Activated CD4-positive, alpha-beta T cell treated with anti-CD3 and anti-CD28 coated beads for 36 hours (primary cell): Measurements from ENCODE around the gene ARHGAP33. TPM values are rescaled to one million over a fixed set of nuclear protein-coding genes. Genes with fewer than 3 reads are reported as not detected.

ENCODE experiments used
- ATAC-seq: fragments of 200-7000 bp; cut with Tn5 transposase; one replicate; pipeline ENCODE4 v1.10.0; 2021; ENCODE audit warnings: mild to moderate bottlenecking, moderate library complexity
- CTCF ChIA-PET: fragments of 350-600 bp; sonication (Branson Sonifier 250); formaldehyde crosslinking; loops from one replicate; lab custom pipeline; 2021; ENCODE audit warnings: antibody characterized with exemption; lab: Charles Lee
- POLR2A ChIA-PET: fragments of 350-600 bp; sonication (Branson Sonifier 250); formaldehyde crosslinking; loops from one replicate; lab custom pipeline; 2021; ENCODE audit warnings: antibody characterized with exemption, inconsistent platforms; lab: Charles Lee
- DNase-seq: peaks from one replicate; pipeline ENCODE4 v3.0.0-alpha.2; 2020
- H3K27ac Mint-ChIP-seq: one replicate; pipeline ENCODE4 v1.8.0; 2021; ENCODE audit warnings: mixed read lengths
- H3K27me3 Mint-ChIP-seq: one replicate; pipeline ENCODE4 v1.8.0; 2021; ENCODE audit warnings: mixed read lengths
- H3K36me3 Mint-ChIP-seq: one replicate; pipeline ENCODE4 v1.8.0; 2021; ENCODE audit warnings: low read depth, mixed read lengths
- H3K4me1 Mint-ChIP-seq: one replicate; pipeline ENCODE4 v1.8.0; 2021; ENCODE audit warnings: mixed read lengths
- H3K4me3 Mint-ChIP-seq: one replicate; pipeline ENCODE4 v1.8.0; 2021; ENCODE audit warnings: mild to moderate bottlenecking, moderate library complexity, mixed read lengths
- H3K9me3 Mint-ChIP-seq: one replicate; pipeline ENCODE4 v1.8.0; 2021; ENCODE audit warnings: low read depth, mixed read lengths
- intact Hi-C, 2 experiments: fragments of 100-400 bp; cut with DNase I in 1 of 2; cut with micrococcal nuclease in 1 of 2; formaldehyde crosslinking; loops; one replicate each; pipeline versions ENCODE4 v1.14.2 to v1.15.1; 2022 to 2024; cut with DNase I, micrococcal nuclease
- total RNA-seq, 2 experiments: library from RNA; stranded (reverse); gene quantifications; one replicate each; pipeline ENCODE4 v1.2.3, GENCODE V29; 2021

ARHGAP33 gene
- total RNA-seq, 2 experiments from 2014 or later, result 27.8 to 35.2 TPM

DNA sequence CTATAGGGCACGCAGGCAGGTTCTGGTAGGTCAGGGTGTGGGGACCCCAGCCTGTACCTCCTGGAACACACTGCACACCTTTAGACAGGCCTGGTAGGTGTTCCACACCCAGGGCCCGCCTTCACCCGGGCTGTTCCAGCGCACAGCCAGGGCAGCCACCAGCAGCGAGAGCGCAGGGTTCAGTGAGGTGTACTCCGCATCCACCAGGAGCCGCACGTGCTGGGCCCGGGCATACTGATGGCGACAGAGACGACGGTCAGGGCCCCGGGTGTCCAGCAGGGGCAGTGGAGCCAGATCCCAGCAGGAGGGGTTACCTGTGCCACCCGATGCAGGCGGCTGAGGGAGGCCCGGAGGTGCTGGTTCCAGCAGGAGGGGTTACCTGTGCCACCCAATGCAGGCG lies 31.2 kb downstream of the ARHGAP33 start:
- intact Hi-C loops, result no loop called here
- ChIA-PET POLR2A (no interaction called here), CTCF (interaction anchor here (1.0 kb wide), 1 partner anchor 10 kb away, joined by 4 read pairs; no protein-coding TSS in a partner anchor)
- no peaks in the 10 kb centered on the region for H3K9me3 Mint-ChIP-seq
- peaks cover 4% of the 10 kb centered on the region for H3K27me3 Mint-ChIP-seq
- no peak overlapping the region for H3K4me3 Mint-ChIP-seq
- no peaks in the 10 kb centered on the region for H3K4me1 Mint-ChIP-seq
- no peaks in the 10 kb centered on the region for H3K36me3 Mint-ChIP-seq
- DNase-seq (no peak), ATAC-seq (no peak)
- H3K27ac Mint-ChIP-seq, result no peak overlapping the region

DNA sequence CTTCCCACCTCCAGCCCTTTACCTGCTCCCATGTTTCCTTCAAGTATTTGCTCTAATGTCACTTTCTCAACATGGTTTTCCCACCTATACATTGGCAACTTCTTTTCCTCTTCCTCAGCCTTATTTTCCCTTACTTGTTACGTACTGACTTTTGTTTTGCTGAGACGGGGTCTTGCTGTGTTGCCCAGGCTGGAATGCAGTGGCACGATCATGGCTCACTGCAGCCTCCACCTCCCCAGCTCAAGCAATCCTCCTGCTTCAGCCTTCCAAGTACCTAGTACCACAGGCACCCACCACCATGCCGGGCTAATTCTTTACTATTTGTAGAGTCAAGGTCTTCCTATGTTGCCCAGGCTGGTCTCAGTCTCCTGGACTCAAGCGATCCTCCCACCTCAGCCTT lies 32.3 kb downstream of the ARHGAP33 start:
- DNase-seq, result no peak
- ChIA-PET POLR2A (no interaction called here), CTCF (no interaction called here)
- intact Hi-C loops, result no loop called here
- H3K9me3 Mint-ChIP-seq, result no peaks in the 10 kb centered on the region
- H3K4me1 Mint-ChIP-seq, result no peaks in the 10 kb centered on the region
- ATAC-seq, result no peak
- H3K27me3 Mint-ChIP-seq, result peaks cover 9% of the 10 kb centered on the region
- H3K36me3 Mint-ChIP-seq, result no peaks in the 10 kb centered on the region
- no peak overlapping the region for H3K4me3 Mint-ChIP-seq
- H3K27ac Mint-ChIP-seq, result no peak overlapping the region

DNA sequence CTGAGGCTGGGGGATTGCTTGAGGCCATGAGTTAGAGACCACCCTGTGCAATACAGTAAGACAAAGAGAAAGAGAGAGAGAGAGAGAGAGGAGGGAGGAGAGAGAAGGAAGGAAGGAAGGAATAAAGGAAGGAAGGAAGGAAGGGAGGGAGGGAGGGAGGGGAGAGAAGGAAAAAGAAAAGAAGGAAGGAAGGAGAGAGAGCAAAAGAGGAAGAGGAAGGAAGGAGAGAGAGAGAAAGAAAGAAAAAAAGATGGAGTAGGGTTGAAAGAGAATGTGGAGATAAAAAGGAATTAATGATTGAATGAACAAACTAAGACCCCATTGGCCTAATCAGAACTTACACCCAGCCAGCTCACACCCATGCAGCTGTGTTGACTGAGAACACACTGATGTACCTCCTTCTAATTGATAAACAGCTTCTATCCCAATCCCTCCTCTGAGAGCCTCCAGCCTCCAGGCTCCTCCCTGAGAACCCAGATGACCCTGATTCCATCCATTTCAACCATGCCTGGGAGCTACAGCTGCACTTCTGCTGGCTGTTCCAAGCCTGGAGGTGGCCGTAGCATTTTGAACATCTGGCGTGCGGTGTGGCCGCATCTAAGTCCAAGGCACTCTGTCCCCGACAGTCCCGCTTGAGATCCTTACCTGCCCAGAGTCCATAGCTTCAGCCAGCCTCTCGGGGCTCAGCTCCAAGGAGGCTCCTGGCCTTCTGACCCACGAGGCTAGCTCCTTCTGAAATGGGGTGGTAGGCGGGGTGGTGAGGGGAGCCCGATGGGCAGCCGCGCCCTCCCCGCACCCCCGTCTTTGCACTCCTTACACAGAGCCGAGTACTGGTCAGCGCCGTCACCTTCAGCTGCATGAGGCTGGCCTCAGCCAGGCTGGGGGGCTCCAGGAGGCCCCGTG lies 36.2 kb downstream of the ARHGAP33 start:
- POLR2A ChIA-PET, result no interaction called here
- CTCF ChIA-PET, result no interaction called here
- Mint-ChIP-seq H3K9me3 (peaks cover 2% of the 10 kb centered on the region), H3K4me1 (no peaks in the 10 kb centered on the region), H3K4me3 (no peak overlapping the region), H3K36me3 (no peaks in the 10 kb centered on the region), H3K27me3 (peaks cover 13% of the 10 kb centered on the region), H3K27ac (no peak overlapping the region)
- intact Hi-C loops, result no loop called here
- no peak for DNase-seq
- no peak for ATAC-seq

DNA sequence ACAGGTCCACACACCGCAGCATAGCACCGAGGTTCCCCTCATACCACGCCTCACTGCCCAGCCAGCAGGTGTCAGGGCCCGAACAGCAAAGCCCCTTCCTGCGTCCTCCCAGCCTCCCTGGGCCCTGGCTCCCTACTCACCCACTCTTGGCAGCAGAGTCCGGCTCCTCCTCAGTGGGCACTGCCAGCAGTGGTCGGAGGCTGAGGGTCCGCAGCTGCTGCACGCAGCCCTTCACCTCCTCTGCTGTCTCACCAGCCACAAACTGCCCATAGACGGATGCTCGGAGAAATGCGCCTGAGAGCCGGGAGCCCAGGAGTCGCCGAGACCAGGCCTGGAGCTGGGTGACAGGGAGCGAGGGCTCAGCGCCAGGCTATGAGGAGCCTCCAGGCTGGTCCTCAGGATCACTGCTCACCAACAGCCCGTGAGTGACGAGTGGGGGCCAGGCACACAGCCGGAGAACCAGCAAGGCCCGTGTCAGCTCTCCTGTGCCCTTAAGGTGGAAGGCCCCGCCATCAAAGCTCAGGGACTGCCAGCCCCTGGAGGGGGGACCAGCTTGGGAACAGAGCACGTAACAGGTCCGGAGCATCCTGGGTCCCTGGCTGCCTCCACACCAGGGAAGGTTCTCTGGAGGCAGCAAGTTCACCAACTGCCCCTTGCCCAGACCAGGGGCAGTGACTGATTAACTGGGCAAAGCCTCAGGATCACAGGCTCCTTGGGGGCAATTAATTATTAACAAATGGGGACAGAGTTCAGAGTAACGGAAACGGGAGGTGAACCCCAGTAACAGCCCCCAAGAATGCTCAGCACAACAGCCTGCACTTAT lies 37.1 kb downstream of the ARHGAP33 start, which contains the start of gene PRODH2:
TSS of gene PRODH2 (minus strand) at position 626 of the 823 bp plus-strand sequence. CDS start at position 586, 40 bp downstream.
- Mint-ChIP-seq H3K4me1 (no peaks in the 10 kb centered on the region), H3K27me3 (peaks cover 15% of the 10 kb centered on the region), H3K4me3 (no peak within 1 kb of the TSS), H3K36me3 (no peaks in the 10 kb centered on the region), H3K9me3 (peaks cover 2% of the 10 kb centered on the region), H3K27ac (no peak within 1 kb of the TSS)
- POLR2A ChIA-PET, result no interaction called here
- DNase-seq (no peak), ATAC-seq (no peak)
- CTCF ChIA-PET, result no interaction called here
- intact Hi-C loops, result no loop called here

DNA sequence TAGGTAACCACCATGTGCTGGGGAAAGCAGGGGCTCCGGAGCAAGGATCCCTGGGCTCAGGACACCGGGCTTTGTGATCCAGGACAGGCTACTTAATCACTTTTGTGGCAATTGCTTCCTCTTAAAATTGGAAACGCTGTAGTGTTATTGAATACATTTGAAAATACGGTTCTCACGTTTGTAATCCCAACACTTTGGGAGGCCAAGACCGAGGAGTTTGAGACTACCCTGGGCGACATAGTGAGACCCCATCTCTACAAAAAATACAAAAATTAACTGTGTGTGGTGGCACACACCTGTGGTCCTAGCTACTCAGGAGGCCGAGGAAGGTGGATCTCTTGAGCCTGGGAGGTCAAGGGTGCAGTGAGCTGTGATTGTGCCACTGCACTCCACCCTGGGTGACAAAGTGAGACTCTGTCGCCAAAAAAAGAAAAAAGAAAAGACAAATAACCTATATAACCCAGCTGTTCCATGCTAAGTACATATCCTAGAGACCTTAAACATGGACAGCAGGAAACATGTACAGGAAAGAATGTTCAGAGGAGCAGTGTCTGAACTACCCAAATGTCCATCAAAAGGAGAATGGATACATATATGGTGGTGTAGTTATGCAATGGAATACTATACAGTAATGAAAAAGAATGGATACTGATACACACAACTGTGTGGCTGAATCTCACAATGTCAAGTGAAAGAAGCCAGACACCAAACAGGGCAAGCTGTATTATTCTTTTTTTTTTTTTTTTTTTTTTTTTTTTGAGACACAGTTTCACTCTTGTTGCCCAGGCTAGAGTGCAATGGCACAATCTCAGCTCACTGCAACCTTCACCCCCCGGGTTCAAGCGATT lies 37.9 kb downstream of the ARHGAP33 start:
- no peak overlapping the region for H3K4me3 Mint-ChIP-seq
- POLR2A ChIA-PET, result no interaction called here
- no peak overlapping the region for H3K27ac Mint-ChIP-seq
- DNase-seq (no peak), ATAC-seq (no peak)
- intact Hi-C loops, result no loop called here
- H3K9me3 Mint-ChIP-seq, result peaks cover 2% of the 10 kb centered on the region
- CTCF ChIA-PET, result no interaction called here
- no peaks in the 10 kb centered on the region for H3K4me1 Mint-ChIP-seq
- H3K27me3 Mint-ChIP-seq, result peaks cover 17% of the 10 kb centered on the region
- H3K36me3 Mint-ChIP-seq, result no peaks in the 10 kb centered on the region

DNA sequence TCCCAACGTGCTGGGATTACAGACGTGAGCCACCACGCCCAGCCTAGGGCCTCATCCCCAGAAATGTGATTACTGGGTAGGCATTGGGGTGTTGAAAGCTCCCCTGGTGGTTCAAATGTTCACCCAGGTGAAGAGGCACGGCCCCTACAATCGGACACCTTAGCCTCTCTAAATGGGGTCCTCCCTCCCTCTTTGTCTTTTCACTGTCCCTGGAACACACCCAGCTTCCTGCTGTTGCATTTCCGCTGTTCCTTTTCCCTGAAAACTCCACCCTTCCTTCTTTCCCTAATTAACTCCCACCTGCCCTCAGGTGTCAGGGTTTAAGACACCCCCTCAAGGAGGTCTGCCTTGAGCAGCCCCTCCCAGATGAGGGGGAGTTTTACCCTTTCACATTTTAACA lies 40.9 kb downstream of the ARHGAP33 start:
- ChIA-PET POLR2A (interaction anchor here (0.6 kb wide), 1 partner anchor 146 kb away, joined by 5 read pairs; no protein-coding TSS in a partner anchor), CTCF (interaction anchor here (1.2 kb wide), 1 partner anchor 10 kb away, joined by 4 read pairs; no protein-coding TSS in a partner anchor)
- intact Hi-C loops, result no loop called here
- Mint-ChIP-seq H3K9me3 (peaks cover 2% of the 10 kb centered on the region), H3K36me3 (no peaks in the 10 kb centered on the region), H3K27ac (no peak overlapping the region), H3K4me1 (peaks cover 3% of the 10 kb centered on the region), H3K27me3 (peaks cover 16% of the 10 kb centered on the region), H3K4me3 (no peak overlapping the region)
- ATAC-seq (no peak), DNase-seq (no peak)

DNA sequence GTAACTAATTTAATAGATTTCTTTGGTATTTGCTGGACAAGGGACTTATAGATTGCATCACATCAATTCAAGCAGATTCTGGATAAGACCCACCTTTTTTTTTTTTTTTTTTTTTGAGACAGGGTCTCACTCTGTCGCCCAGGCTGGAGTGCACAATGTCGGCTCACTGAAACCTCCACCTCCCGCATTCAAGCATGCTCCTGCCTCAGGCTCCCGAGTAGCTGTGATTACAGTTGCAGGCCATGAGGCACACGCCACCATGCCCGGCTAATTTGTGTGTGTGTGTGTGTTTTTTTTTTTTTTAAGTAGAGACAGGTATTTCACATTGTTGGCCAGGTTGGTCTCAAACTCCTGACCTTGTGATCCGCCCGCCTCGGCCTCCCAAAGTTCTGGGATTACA lies 41.5 kb downstream of the ARHGAP33 start:
- intact Hi-C loops, result no loop called here
- Mint-ChIP-seq H3K27ac (no peak overlapping the region), H3K36me3 (no peaks in the 10 kb centered on the region), H3K27me3 (peaks cover 13% of the 10 kb centered on the region), H3K4me3 (no peak overlapping the region), H3K4me1 (peaks cover 3% of the 10 kb centered on the region), H3K9me3 (peaks cover 2% of the 10 kb centered on the region)
- no peak for ATAC-seq
- CTCF ChIA-PET, result interaction anchor here (0.6 to 1.2 kb wide), 2 partner anchors 10 to 30 kb away, joined by 3 to 4 read pairs; no protein-coding TSS in a partner anchor
- POLR2A ChIA-PET, result no interaction called here
- no peak for DNase-seq

DNA sequence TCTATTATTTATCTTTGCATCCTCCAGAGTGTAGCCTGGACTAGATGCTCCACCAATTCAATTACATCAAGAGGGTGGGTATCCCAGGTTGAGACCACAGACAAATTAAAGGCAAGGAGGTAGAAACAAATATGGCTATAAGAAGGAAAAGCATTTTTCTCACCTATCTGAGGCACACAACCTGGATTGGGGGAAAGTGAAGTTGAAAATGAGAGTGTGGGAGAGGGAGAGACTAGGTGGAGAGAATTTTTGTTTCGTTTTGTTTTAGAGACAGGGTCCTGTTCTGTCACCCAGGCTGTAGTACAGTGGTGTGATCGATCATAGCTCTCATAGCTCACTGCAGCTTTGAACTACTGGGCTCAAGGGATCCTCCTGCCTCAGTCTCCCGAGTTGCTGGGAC lies 43.1 kb downstream of the ARHGAP33 start:
- ChIA-PET POLR2A (no interaction called here), CTCF (interaction anchor here (0.7 to 2.4 kb wide), 5 partner anchors 18 to 126 kb away, joined by 3 to 16 read pairs (median 3); no protein-coding TSS in a partner anchor)
- Mint-ChIP-seq H3K27me3 (peaks cover 14% of the 10 kb centered on the region), H3K4me1 (peaks cover 3% of the 10 kb centered on the region), H3K27ac (no peak overlapping the region), H3K4me3 (no peak overlapping the region), H3K36me3 (no peaks in the 10 kb centered on the region), H3K9me3 (peaks cover 1% of the 10 kb centered on the region)
- intact Hi-C loops, result no loop called here
- DNase-seq, result no peak
- ATAC-seq, result no peak

DNA sequence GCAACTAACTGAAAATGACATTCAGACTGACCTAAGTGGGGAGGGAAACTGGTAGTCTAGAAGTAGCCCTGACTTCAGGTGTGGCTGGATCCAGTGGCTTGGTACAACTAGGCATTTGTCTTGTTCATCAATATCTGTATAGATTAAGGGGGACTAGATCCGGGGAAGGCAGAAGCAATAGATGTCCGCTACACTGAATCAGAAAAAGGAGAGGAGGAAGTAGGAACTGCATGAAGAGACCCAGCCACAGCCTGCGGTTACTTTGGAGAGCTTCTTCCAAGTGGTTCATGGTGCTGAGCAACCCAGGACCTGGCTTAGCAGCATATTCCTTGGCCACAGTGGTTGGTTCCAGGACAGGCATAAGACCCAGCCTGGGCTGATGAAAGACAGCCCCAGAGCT lies 47.2 kb downstream of the ARHGAP33 start:
- Mint-ChIP-seq H3K4me3 (no peak overlapping the region), H3K36me3 (no peaks in the 10 kb centered on the region), H3K4me1 (peaks cover 3% of the 10 kb centered on the region), H3K27me3 (peaks cover 18% of the 10 kb centered on the region), H3K27ac (no peak overlapping the region), H3K9me3 (no peaks in the 10 kb centered on the region)
- no peak for DNase-seq
- CTCF ChIA-PET, result no interaction called here
- no peak for ATAC-seq
- intact Hi-C loops, result no loop called here
- POLR2A ChIA-PET, result no interaction called here

DNA sequence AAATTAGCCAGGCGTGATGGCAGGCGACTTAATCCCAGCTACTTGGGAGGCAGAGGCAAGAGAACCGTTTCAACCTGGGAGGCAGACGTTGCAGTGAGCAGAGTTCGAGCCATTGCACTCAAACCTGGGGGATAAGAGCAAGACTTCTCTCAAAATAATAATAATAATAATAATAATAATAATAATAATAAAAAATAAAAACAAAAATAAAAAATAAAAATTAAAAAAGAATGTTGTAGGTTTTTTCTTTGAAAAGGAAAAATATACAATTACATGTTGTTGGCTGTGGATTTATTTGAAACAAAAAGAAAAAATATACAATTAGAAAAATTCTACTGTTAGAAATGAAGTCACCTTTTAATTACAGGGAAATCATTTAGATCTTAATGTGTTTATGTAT lies 48.8 kb downstream of the ARHGAP33 start:
- Mint-ChIP-seq H3K9me3 (no peaks in the 10 kb centered on the region), H3K27ac (no peak overlapping the region), H3K27me3 (peaks cover 22% of the 10 kb centered on the region), H3K36me3 (no peaks in the 10 kb centered on the region), H3K4me1 (peaks cover 3% of the 10 kb centered on the region), H3K4me3 (no peak overlapping the region)
- ChIA-PET POLR2A (no interaction called here), CTCF (no interaction called here)
- ATAC-seq (no peak), DNase-seq (no peak)
- intact Hi-C loops, result no loop called here
